Fibroblast of lung (primary cell): ENCODE measurements around the gene PTGES3. TPM values are rescaled to one million over a fixed set of nuclear protein-coding genes. Genes with fewer than 3 reads are reported as not detected.
"Not testable (repeated sequence)": the region's sequence is repeated elsewhere in the genome, so short reads cannot be mapped to it uniquely, and the experiment has no call there.

Source experiments
- DNase-seq, 2 donors: peaks; one replicate each; pipeline versions ENCODE4 v3.0.0 to v3.0.0-alpha.2; 2010; ENCODE audit warnings: low read depth in 2 of 2
- H2AFZ ChIP-seq: 2 replicates; pipeline ENCODE4 v1.5.1; 2012; ENCODE audit warnings: low read length, control low read depth, inconsistent platforms
- H3K27ac ChIP-seq: 2 replicates; pipeline ENCODE4 v1.5.1; 2011; ENCODE audit warnings: low read length, control low read depth; ENCODE audit not compliant: insufficient read depth
- H3K27me3 ChIP-seq: 2 replicates; pipeline ENCODE4 v1.5.1; 2011; ENCODE audit warnings: mild to moderate bottlenecking, low read length; ENCODE audit not compliant: control insufficient read depth, insufficient read depth
- H3K36me3 ChIP-seq: 2 replicates; pipeline ENCODE4 v1.5.1; 2011; ENCODE audit warnings: low read length; ENCODE audit not compliant: control insufficient read depth, insufficient read depth
- H3K4me1 ChIP-seq: 2 replicates; pipeline ENCODE4 v1.5.1; 2011; ENCODE audit warnings: low read length; ENCODE audit not compliant: control insufficient read depth, insufficient read depth; ENCODE audit errors: extremely low read depth
- H3K4me2 ChIP-seq: 2 replicates; pipeline ENCODE4 v1.5.1; 2011; ENCODE audit warnings: low read length, control low read depth; ENCODE audit not compliant: insufficient read depth; ENCODE audit errors: extremely low read depth
- H3K4me3 ChIP-seq, 4 experiments: fragments of 200-600 bp in 1 of 4; sonication (generic) in 1 of 4; replicated peaks in 1 of 4; 2 replicates each; pipeline ENCODE4 v1.5.1; 2011 to 2016; ENCODE audit warnings: low read length in 4 of 4, low read depth in 3 of 4, mild to moderate bottlenecking in 3 of 4, control low read depth in 2 of 4, inconsistent platforms in 1 of 4, mixed read lengths in 1 of 4; ENCODE audit not compliant: insufficient read depth in 1 of 4; ENCODE audit errors: control extremely low read depth in 1 of 4
- H3K79me2 ChIP-seq: 2 replicates; pipeline ENCODE4 v1.5.1; 2012; ENCODE audit warnings: mild to moderate bottlenecking, low read length, inconsistent platforms; ENCODE audit not compliant: control insufficient read depth, insufficient read depth
- H3K9ac ChIP-seq: 2 replicates; pipeline ENCODE4 v1.5.1; 2011; ENCODE audit warnings: mild to moderate bottlenecking, low read length, control low read depth; ENCODE audit not compliant: insufficient read depth
- H3K9me3 ChIP-seq: 2 replicates; pipeline ENCODE4 v1.5.1; 2012; ENCODE audit warnings: low read depth, low read length; ENCODE audit not compliant: control insufficient read depth, insufficient read depth
- H4K20me1 ChIP-seq: 2 replicates; pipeline ENCODE4 v1.5.1; 2011; ENCODE audit warnings: low read length; ENCODE audit not compliant: control insufficient read depth, insufficient read depth; ENCODE audit errors: extremely low read depth
- CTCF ChIP-seq, 2 donors: IDR thresholded peaks in 1 of 2; conservative IDR thresholded peaks in 1 of 2; 1 replicate in 1 of 2; 2 replicates in 1 of 2; pipeline ENCODE4 v1.5.1; 2011 to 2012; ENCODE audit warnings: low read length in 2 of 2, control low read depth in 1 of 2, inconsistent platforms in 1 of 2, low read depth in 1 of 2, mild to moderate bottlenecking in 1 of 2
- EZH2 ChIP-seq: IDR thresholded peaks from 2 replicates; pipeline ENCODE4 v1.5.1; 2012; ENCODE audit warnings: low read length, control low read depth, mild to moderate bottlenecking; ENCODE audit errors: missing control alignments
- polyA plus RNA-seq, 2 donors: library from polyadenylated mRNA; depleted of rRNA in 1 of 2; stranded (reverse) in 1 of 2; unstranded in 1 of 2; fragments of >200 nt; gene quantifications; 2 replicates each; pipeline ENCODE4 v1.2.1, GENCODE V29; 2011 to 2012; ENCODE audit warnings: missing spikeins in 1 of 2
- total RNA-seq: library from RNA; depleted of rRNA; stranded (reverse); fragments of >200 nt; gene quantifications from 2 replicates; pipeline ENCODE4 v1.2.1, GENCODE V29; 2014

Gene PTGES3
- total and polyA plus RNA-seq, 2 donors (not counting 1 experiment from before 2014, with no cell fraction given): 60.3 to 119 TPM

GRCh38 chr12:56714431-56714929, 26.4 kb upstream of the PTGES3 start:
- no peak overlapping the region for H3K9ac ChIP-seq
- no peak overlapping the region for H3K4me2 ChIP-seq
- TF ChIP-seq CTCF (conservative IDR thresholded peaks at IDR 0.05 in 1 of 2, IDR thresholded peaks at IDR 0.05 in 1 of 2; ENCODE audit: low read depth in 1 of 2, low read length in 2 of 2): no peak
- TF ChIP-seq EZH2: no peak
- H2AFZ ChIP-seq: no peak overlapping the region
- no peak for DNase-seq
- peaks cover 40% of the 10 kb centered on the region for H3K79me2 ChIP-seq
- no peak overlapping the region for H3K27ac ChIP-seq
- peaks cover 22% of the 10 kb centered on the region for H3K36me3 ChIP-seq
- no peak overlapping the region for H3K4me3 ChIP-seq
- H3K9me3 ChIP-seq: no peaks in the 10 kb centered on the region
- peaks cover 5% of the 10 kb centered on the region for H4K20me1 ChIP-seq
- H3K4me1 ChIP-seq: peaks cover 3% of the 10 kb centered on the region
- H3K27me3 ChIP-seq: no peaks in the 10 kb centered on the region

- Histone ChIP-seq H3K9ac (no peak overlapping the region), H3K79me2 (peaks cover 31% of the 10 kb centered on the region), H3K27ac (no peak overlapping the region), H3K36me3 (peaks cover 20% of the 10 kb centered on the region), H4K20me1 (peaks cover 5% of the 10 kb centered on the region), H3K9me3 (no peaks in the 10 kb centered on the region), H3K4me2 (no peak overlapping the region), H3K27me3 (no peaks in the 10 kb centered on the region), H3K4me3 (no peak overlapping the region), H3K4me1 (peaks cover 3% of the 10 kb centered on the region), H2AFZ (no peak overlapping the region)
- no peak for TF ChIP-seq CTCF (conservative IDR thresholded peaks at IDR 0.05 in 1 of 2, IDR thresholded peaks at IDR 0.05 in 1 of 2; ENCODE audit: low read depth in 1 of 2, low read length in 2 of 2)
- no peak for TF ChIP-seq EZH2
- DNase-seq: no peak
Observed at GRCh38 chr12:56713345-56713744, 25.3 kb upstream of the PTGES3 start.

GRCh38 chr12:56709759-56710376, 21.8 kb upstream of the PTGES3 start:
- Histone ChIP-seq H3K9me3 (no peaks in the 10 kb centered on the region), H4K20me1 (no peaks in the 10 kb centered on the region), H3K4me3 (no peak overlapping the region), H3K4me1 (no peaks in the 10 kb centered on the region), H2AFZ (no peak overlapping the region), H3K27ac (no peak overlapping the region), H3K4me2 (no peak overlapping the region), H3K79me2 (peaks cover 5% of the 10 kb centered on the region), H3K27me3 (no peaks in the 10 kb centered on the region), H3K9ac (no peak overlapping the region), H3K36me3 (peaks cover 14% of the 10 kb centered on the region)
- no peak for DNase-seq
- no peak for TF ChIP-seq CTCF (conservative IDR thresholded peaks at IDR 0.05 in 1 of 2, IDR thresholded peaks at IDR 0.05 in 1 of 2; ENCODE audit: low read depth in 1 of 2, low read length in 2 of 2)
- no peak for TF ChIP-seq EZH2

GRCh38 chr12:56704522-56704921, 16.4 kb upstream of the PTGES3 start:
- H4K20me1 ChIP-seq, H3K79me2 ChIP-seq, H3K9ac ChIP-seq, H3K9me3 ChIP-seq, H3K27ac ChIP-seq, H3K36me3 ChIP-seq, H3K4me1 ChIP-seq, H3K4me3 ChIP-seq, H3K27me3 ChIP-seq, H2AFZ ChIP-seq, DNase-seq, H3K4me2 ChIP-seq: not testable (repeated sequence)
